ENCODE data around the gene MAD1L1.

MAD1L1 gene

GRCh38 chr7:2257651-2258050 lies 24.9 kb upstream of the MAD1L1 start:
- no peak for DNase-seq

DNA sequence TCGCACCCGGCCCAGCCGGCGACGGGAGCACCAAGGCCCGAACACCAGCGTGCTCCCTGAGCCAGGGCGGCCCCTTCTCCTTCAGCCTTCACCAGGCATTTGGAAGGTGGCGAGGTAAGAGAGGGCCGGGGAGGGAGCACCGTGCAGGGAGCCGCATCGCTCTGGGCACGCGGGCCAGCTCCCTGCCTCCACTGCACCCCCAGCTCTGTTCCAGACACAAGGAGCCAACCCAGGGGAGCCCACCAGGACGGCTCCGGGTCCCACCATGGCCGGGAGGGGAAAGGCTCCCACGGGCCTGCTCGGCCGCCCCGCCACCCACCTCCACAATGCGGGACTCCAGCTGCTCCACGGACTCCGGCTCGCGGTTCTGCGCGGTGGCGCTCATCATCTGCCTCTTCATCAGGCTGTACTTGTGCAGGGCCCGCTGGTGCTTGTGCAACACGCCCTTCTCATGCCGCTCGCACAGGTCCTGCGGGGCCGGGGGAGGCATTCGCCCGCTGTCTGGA lies 24.4 kb upstream of the MAD1L1 start:
- no peak for DNase-seq

DNA sequence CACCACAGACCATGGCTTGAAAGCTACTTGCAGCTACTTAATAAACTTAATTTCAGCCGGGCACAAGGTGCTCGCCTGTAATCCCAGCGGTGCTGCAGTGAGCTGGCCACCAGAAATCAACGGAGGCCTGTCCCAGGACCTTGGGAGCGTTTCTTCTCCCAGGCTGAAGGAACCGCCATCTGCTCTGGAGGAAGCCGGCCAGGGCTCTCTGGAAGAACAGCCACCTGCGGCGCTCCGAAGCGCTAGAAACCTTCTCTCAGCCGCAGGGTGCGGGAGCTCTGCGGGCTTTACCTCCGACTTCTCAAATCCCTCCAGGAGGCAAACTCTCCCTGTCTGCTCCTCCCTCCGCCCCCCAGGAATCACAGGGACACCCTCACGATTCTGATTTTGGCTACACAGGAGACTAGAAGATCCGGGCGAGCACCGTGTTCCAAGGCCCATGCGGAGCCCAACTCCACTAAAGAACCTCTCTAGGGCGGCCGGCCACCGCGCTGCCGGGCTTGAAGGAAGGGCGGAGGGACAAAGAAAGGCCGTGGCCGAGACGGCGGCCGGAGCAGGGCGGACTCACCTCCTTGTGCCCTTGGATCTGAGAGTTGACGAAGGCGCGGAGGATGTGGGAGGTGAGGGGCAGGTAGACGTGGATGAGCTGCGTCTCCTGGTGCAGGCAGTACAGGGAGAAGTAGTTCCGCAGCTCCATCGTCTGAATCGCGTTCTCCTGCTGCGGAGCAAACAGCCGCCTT lies 23.7 kb upstream of the MAD1L1 start:
- no peak for DNase-seq

- DNase-seq: no peak
Observed at GRCh38 chr7:2255145-2256139, 22.7 kb upstream of the MAD1L1 start.

- no peak for DNase-seq
Observed at GRCh38 chr7:2254429-2255144, 21.8 kb upstream of the MAD1L1 start.

DNA sequence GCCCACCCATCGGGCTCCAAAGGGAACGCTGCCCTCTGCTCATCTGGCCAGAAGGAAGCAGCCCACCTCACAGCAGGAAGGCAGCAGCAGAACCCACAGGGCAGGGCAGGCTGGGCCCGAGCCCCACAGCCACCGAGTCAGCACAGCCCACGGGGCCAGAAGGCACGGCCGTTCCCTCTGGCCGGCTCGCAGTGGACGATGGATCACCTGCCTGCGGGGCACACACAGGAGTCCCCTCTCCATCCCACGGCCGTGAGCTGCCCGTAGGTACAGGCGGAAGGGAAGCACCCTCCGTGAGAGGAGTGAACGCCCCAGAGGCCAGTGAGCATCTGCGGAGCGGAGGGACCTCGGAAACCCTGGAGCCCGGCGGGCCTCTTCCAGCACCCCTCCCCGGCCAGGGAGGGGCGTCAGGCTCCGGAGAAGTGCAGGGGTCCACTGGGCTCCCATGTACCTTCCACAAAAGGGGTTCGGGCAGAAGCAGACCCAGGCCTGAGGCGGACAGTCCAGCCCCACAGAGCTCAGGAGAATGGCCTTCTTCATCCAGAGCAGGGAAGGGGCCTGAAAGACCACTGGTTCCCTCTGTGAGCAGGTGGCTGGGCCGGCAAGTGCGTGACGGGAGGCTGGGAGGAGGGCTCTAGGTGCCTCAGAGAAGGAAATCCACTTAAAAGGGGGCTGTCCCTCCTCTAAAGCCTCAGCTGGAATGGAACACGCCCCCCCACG lies 20.9 kb upstream of the MAD1L1 start:
- DNase-seq: no peak

DNA sequence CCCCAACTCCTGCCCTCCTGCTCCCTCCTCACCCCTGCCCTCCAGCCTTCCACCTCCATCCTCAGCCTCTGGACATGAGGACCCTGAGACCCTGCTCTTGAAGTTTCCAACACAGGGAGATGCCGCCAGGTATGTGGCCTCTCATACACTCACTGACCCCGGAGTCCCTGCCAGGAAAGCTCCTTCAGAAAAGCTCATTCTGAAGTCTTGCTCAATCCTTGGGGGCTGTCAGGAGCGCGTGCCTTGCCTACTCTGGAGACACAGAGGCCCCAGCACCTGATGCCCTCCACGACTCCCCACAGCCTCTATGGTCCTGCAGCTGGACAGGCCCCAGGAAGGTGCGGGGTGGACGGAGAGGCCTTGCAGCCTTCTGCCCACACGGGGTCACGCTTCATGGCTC lies 20.3 kb upstream of the MAD1L1 start:
- DNase-seq: no peak

DNA sequence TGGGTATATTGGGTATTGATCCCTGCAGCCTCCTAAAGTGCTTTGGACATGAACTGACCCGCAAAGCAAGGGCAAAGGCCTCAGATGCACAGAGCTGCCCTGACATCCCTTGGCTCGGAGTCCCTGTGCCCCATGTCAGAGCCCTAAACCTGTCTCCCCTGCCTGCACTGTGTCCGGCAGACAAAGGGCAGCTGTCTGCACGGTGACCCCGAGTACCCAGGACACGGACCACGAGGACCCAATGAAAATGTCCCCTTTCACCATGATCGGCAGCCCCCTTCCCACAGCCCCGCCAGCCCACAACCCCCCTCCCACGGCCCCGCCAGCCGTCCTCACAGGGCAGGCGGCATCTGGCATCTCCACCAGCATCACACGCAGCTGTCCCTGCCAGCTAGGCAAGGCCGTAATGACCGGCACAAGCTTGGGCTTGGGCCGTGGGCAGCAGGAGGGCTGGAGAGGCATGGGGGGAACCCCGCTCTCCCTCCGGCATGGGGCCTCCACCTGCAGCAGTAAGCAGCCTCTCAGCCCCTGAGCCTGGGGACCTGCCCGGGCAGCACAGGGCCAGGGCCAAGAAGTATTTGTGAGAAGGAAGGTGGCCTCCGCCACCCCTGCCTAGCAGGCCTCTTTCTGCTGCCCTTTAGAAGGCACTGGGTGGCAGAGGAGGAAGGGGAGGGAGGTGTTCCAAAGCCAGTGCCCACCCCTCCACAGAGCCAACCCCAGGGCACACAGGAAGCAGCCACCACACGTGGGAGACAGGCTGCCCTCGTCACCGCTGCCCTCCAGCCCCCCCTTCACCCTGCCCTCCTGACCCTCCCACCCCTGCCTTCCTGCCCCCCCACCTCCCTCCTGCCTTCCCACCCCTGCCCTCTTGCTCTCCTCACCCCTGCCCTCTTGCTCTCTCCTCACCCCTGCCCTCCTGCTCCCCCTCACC lies 19.4 kb upstream of the MAD1L1 start:
- no peak for DNase-seq

GRCh38 chr7:2251381-2251780 lies 18.6 kb upstream of the MAD1L1 start:
- no peak for DNase-seq

- no peak for DNase-seq
Observed at GRCh38 chr7:2249744-2250323, 17.1 kb upstream of the MAD1L1 start.

- DNase-seq: peak in 1 of 2 donors; percentile 21
Observed at GRCh38 chr7:2248984-2249694, 16.4 kb upstream of the MAD1L1 start.

GRCh38 chr7:2247141-2247995 lies 14.6 kb upstream of the MAD1L1 start:
- DNase-seq: peak; percentile 34 to 46

- no peak for DNase-seq
Observed at GRCh38 chr7:2245883-2246675, 13.3 kb upstream of the MAD1L1 start.

DNA sequence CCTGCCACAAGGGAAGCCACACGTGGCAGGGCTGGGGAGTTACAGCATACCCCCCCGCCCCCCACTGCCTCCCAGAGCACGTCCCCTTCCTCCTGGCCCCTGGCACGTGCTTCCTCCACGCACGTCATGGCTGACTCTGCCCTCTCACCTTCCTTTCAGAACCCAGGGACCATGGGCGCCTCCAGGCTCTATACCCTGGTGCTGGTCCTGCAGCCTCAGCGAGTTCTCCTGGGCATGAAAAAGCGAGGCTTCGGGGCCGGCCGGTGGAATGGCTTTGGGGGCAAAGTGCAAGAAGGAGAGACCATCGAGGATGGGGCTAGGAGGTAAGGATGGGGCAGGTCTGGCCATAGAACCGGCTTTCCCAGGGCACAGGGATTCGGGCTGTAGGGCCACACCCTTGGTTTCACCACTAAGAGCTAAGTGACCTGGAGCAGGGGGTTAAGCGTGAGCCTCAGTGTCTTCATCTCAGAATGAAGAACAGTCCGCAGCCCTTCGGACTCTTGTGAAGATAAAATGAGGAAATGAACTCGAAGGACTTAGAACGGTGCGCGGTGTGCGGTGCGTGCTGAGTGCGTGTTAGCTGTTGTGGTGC lies 11.8 kb upstream of the MAD1L1 start:
- DNase-seq: no peak

GRCh38 chr7:2243458-2243857 lies 10.7 kb upstream of the MAD1L1 start:
- DNase-seq: no peak

GRCh38 chr7:2242541-2243429 lies 10.0 kb upstream of the MAD1L1 start:
- peak; percentile 10 to 22 for DNase-seq

All from stimulated activated CD4-positive, alpha-beta T cell treated with anti-CD3 and anti-CD28 coated beads, Interleukin-2, amount 100 ng/mL, for 48 hours (primary cell).